ENCODE results near the gene NUS1.
"Not testable (repeated sequence)": the region's sequence is repeated elsewhere in the genome, so short reads cannot be mapped to it uniquely, and the experiment has no call there.

The NUS1 gene

GRCh38 chr6:117674991-117675657 lies at the start of gene NUS1:
Gene NUS1 (plus strand): TSS chr6:117675469. CDS start chr6:117675671, 202 bp downstream.
- DNase-seq (ENCODE audit: low read depth), result peak; percentile 97

GRCh38 chr6:117627533-117627932 lies 47.7 kb upstream of the NUS1 start:
- no peak for DNase-seq (ENCODE audit: low read depth)

- DNase-seq (ENCODE audit: low read depth), result no peak
These were observed 46.1 kb upstream of the NUS1 start for GRCh38 chr6:117629119-117629660.

DNA sequence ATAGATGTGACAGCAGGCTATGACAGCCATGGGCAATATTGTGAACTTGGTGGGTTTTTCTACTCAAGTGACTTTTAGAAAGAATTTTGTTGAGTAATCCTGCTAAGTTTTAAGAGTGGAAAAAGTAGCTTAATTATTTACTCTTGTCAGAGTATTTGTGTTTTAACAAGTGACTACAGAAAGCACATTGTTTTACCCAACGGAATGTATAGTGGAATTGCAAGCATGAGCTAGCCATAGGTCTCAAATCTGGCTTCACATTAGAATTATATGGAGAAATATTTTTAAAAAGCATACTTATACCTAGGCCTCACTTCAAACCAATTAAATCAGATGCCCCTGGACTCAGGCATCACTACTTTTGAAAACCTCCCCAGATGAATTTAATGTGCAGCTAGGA lies 37.5 kb upstream of the NUS1 start:
- no peak for DNase-seq (ENCODE audit: low read depth)

DNA sequence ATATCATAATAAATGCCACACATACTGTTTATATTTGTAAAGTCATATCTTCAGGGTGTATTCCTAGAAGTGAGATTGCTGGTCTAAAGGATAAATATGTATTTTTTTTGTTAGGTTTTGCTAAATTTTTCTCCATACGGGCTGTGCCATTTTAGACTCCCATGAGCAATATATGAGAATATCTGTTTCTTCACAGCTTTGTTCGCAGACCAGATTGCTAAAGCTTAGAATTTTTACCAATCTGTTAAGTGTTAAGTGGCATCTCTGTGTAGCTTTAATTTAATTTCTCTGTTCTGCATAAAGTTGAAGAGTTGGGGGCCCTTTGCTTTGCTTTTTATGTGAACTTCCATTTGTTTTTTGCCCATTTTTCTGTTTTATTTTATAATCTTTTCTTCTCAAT lies 32.3 kb upstream of the NUS1 start:
- no peak for DNase-seq (ENCODE audit: low read depth)

DNA sequence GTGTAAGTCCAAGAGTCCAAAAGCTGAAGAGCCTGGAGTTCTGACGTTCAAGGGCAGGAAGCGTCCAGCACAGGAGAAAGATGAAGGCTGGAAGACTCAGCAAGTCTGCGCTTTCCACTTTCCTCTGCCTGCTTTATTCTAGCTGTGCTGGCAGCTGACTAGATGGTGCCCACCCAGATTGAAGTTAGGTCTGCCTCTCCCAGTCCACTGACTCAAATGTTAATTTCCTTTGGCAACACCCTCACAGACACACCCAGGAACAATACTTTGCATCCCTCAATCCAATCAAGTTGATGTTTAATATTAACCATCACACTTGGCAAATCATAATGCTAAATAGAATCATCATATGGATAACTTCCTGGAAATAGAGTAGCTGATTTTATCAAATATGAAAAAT lies 23.3 kb upstream of the NUS1 start:
- not testable (repeated sequence) for DNase-seq (ENCODE audit: low read depth)

- DNase-seq (ENCODE audit: low read depth), result no peak
These were observed 21.3 kb upstream of the NUS1 start for GRCh38 chr6:117653949-117654348.

- no peak for DNase-seq (ENCODE audit: low read depth)
These were observed 19.9 kb upstream of the NUS1 start for GRCh38 chr6:117655380-117655779.

DNA sequence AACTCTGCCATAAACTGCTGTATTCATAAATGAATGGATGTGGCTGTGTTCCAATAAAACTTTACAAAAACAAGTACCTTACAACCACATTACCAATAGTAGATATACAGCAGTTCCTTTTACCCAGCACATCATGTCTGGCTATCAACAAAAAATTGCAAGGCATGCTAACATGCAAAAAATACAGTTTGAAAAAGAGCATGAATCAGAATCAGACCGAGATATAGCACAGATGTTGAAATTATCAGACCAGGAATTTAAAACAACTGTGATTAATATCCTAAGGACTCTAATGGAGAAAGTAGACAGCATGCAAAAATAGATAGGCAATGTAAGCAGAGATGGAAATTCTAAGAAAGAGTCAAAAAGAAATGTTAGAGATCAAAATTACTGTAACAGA lies 8.4 kb upstream of the NUS1 start:
- no peak for DNase-seq (ENCODE audit: low read depth)

- DNase-seq (ENCODE audit: low read depth), result no peak
These were observed 6.5 kb upstream of the NUS1 start for GRCh38 chr6:117668736-117669135.

- DNase-seq (ENCODE audit: low read depth), result no peak
These were observed 766 bp upstream of the NUS1 start for GRCh38 chr6:117674503-117674902.

DNA sequence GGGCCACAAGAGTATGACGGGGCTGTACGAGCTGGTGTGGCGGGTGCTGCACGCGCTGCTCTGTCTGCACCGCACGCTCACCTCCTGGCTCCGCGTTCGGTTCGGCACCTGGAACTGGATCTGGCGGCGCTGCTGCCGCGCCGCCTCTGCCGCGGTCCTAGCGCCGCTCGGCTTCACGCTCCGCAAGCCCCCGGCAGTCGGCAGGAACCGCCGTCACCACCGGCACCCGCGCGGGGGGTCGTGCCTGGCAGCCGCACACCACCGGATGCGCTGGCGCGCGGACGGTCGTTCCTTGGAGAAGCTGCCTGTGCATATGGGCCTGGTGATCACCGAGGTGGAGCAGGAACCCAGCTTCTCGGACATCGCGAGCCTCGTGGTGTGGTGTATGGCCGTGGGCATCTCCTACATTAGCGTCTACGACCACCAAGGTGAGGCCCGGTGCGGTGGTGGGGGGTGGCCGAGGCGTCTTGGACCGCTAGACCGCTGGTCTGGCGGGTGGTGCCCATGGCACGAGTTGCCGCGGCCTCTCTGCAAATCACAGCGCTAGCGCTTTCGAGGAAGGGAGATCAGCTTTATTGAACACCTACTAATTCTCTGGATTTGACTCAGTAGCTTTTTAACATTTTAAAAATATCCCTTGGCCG lies 511 bp downstream of the NUS1 start:
- DNase-seq (ENCODE audit: low read depth), result not testable (repeated sequence)

DNA sequence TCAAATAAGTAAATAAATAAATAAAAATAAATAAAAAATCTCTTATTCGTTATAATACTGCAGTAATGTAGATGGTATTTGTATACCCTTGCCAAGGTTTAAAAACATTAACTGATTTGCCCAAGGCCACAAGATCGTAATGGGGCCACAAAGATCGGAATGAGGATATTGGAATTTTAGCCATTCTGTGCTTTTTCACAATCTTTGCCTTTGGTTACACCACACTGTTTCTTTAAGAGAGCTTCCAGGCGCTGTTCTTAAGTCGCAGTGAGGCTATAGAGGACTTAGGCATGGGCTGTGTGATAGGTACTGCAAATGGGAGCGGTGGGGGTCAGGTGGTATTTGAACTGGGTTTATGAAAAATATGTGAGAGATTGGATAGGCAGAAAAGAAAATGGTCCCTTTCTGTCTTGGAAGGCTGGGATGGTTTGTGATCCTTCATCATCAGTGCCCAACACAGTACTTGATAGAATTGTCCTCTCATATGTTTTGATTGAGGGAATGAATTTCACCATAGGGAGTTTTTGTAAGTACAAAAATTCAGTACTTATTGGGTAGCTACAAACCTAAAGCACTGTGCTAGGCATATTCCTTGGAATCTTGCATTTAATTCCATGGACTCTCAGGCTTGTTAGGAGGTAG lies 1.4 kb downstream of the NUS1 start:
- no peak for DNase-seq (ENCODE audit: low read depth)

- no peak for DNase-seq (ENCODE audit: low read depth)
These were observed 2.4 kb downstream of the NUS1 start for GRCh38 chr6:117677553-117678141.

DNA sequence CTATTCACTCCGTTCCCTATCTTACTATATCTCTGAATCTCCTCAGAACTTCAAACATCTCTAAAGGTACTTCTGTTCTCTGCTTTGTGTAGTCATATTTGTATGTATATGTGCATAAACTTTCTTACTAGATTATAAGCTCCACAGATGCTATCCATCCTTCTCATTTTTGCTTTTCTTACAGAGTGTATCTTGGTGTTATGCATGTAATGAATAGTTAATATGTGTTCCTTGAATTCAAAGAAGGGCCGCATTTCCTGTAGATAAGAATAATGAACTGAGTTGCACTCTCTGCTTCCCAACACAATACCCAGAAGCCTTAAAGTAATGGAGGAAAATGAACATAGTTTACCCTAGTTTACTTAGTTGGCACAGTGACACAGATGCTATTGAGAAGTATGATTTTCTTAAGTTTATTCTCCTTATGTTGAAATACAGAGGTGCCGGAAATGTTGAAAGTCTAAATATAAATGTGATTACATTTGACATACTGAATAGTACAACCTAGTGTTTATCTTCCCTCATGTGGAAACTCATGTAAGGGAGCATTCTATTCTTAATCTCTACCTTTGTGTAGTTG lies 6.0 kb downstream of the NUS1 start:
- no peak for DNase-seq (ENCODE audit: low read depth)

- no peak for DNase-seq (ENCODE audit: low read depth)
These were observed 9.5 kb downstream of the NUS1 start for GRCh38 chr6:117684749-117685148.

DNA sequence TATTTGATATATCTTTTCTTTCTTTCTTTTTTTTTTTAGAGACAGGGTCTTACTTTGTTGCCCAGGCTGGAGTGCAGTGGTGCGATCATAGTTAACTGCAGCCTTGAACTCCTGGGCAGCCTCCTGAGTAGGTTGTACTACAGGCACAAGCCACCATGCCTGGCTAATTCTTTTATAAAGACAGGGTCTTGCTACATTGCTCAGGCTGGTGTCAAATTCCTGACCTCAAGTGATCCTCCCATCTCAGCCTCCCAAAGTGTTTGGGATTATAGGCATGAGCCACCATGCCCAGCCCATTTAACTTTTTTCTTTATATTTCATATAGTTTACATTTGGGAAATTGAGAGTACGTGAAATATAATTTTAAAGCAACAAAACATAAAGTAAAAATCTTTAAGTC lies 10.1 kb downstream of the NUS1 start:
- DNase-seq (ENCODE audit: low read depth), result no peak

DNA sequence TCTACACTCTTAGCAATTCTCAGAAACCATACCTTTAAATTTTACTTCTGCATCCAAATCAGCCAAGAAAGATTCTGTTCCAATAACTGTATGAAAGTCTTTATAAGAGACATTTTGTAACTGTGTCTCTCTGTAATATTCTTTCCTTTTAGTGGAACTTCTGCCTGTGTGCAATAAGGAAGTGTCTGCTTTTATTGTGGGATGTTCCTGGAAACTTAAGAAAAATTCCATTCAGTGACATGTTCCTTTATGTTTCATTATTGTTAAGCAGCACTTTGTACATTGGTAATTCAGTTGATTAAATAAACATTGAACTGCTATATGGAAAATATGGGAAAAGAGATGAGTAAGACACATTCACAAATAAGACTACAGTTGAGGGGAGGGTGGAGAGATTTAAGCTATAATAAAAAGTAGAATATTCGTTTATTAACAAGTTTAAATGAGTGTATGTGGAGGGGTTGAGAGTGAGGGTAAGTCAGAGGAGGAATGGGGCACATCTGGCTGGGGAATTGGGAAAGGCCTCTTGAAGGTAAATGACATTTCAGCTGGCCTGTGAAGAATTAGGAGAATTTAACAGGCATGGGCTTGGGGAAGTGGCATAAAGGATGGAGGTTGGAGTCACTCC lies 11.9 kb downstream of the NUS1 start:
- no peak for DNase-seq (ENCODE audit: low read depth)

GRCh38 chr6:117689584-117689983 lies 14.3 kb downstream of the NUS1 start:
- DNase-seq (ENCODE audit: low read depth), result not testable (repeated sequence)

DNA sequence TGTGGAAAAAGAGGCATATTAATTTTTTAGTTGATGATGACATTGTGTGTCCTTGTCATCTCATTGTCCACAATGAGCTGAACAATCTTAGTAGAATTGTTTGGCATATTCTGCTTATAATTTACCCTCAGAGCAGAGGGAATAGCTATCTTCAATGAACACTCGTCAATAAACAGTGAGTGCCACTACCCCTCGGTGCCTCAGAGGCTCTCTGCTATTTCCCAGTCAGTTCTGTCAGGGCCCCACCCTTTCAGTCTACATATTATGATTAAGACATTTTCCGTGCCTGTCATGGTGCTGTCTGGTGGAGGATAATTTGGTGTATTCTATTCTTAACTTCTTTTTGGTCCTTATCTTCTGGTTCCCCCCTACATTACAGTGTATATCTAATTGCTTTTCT lies 31.2 kb downstream of the NUS1 start:
- DNase-seq (ENCODE audit: low read depth), result no peak

DNA sequence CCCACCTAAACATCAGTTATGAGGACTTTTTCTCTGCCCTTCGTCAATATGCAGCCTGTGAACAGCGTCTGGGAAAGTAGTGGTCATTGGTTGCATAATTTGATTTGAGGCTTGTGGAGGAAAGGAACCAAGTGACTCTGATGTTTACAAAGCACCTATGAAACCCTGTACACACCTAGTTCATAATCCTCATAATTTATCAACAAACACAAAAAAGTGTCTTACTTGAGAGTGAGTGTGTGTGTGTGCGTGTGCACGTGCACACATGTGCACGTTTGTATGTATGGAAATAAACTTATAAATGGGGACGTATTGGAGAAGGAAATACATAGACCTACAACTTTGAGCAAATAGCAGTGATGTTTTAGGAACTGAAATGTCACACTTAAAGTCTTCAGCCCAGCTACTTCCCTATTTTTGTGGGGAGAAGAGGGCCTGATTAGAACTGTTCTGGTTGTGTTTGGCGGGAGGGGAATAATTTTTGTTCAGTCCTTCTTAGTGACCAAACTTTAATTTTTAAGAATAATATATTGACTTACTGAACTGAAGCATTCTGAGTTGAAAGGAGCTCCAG lies 31.8 kb downstream of the NUS1 start:
- DNase-seq (ENCODE audit: low read depth), result not testable (repeated sequence)

- no peak for DNase-seq (ENCODE audit: low read depth)
These were observed 36.1 kb downstream of the NUS1 start for GRCh38 chr6:117711369-117711768.

Measured in stimulated activated CD8-positive, alpha-beta memory T cell treated with anti-CD3 and anti-CD28 coated beads, Interleukin-4, amount 100 ng/mL, for 24 hours (primary cell).